ENCODE results near the gene HSPG2. TPM values are rescaled to one million over a fixed set of nuclear protein-coding genes. Genes with fewer than 3 reads are reported as not detected.

Gene HSPG2
- total RNA-seq, 1 donor from 2014 or later: 197 TPM

DNA sequence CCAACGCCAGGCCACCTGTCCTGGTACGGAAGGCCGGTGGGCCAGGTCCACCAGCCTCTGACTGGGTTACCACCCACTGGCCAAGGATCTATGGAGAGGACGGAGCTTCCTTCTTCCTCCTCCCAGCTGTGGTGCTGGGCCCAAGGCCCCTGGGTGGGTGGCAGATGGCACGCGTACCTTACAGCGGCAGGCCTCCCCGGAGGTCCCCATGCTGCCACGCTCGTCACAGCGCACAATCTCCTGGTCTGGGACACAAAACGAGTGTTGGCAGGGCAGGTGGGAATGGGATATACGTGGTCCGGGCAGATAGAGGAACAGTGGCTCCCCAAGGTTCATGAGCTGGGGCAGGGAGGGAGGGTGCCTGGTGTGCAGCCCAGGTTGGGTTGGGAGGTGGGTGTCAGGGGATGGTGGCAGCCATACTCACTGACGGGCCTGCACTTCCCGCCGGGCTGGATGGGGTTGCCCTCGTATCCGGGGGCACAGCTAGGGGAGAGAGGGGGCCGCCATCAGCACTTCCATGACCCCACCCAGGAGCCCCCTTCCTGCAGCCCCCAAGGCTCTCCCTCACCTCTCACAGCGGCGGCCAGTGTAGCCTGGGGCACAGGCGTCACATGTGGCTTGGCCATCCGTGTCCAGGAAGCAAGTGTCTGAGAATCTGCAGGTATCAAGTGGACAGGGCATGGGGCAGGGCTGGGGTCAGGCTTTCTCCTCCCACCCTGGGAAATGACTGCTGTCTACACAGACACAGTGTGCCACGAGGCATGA lies 58.9 kb downstream of the HSPG2 start:
- H3K9me3 Mint-ChIP-seq (ENCODE audit: unreplicated experiment): no peaks in the 10 kb centered on the region
- peaks cover 17% of the 10 kb centered on the region for H3K36me3 Mint-ChIP-seq (ENCODE audit: unreplicated experiment)
- no peak for DNase-seq (ENCODE audit: extremely low spot score, unreplicated experiment)
- TF ChIP-seq, protein P1, sequence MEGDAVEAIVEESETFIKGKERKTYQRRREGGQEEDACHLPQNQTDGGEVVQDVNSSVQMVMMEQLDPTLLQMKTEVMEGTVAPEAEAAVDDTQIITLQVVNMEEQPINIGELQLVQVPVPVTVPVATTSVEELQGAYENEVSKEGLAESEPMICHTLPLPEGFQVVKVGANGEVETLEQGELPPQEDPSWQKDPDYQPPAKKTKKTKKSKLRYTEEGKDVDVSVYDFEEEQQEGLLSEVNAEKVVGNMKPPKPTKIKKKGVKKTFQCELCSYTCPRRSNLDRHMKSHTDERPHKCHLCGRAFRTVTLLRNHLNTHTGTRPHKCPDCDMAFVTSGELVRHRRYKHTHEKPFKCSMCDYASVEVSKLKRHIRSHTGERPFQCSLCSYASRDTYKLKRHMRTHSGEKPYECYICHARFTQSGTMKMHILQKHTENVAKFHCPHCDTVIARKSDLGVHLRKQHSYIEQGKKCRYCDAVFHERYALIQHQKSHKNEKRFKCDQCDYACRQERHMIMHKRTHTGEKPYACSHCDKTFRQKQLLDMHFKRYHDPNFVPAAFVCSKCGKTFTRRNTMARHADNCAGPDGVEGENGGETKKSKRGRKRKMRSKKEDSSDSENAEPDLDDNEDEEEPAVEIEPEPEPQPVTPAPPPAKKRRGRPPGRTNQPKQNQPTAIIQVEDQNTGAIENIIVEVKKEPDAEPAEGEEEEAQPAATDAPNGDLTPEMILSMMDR (IDR thresholded peaks at IDR 0.05): no peak
- no peaks in the 10 kb centered on the region for H3K4me1 Mint-ChIP-seq (ENCODE audit: unreplicated experiment)
- no peaks in the 10 kb centered on the region for H3K27me3 Mint-ChIP-seq (ENCODE audit: unreplicated experiment)
- no peak overlapping the region for H3K27ac Mint-ChIP-seq (ENCODE audit: unreplicated experiment)
- H3K4me3 Mint-ChIP-seq (ENCODE audit: unreplicated experiment): no peak overlapping the region

DNA sequence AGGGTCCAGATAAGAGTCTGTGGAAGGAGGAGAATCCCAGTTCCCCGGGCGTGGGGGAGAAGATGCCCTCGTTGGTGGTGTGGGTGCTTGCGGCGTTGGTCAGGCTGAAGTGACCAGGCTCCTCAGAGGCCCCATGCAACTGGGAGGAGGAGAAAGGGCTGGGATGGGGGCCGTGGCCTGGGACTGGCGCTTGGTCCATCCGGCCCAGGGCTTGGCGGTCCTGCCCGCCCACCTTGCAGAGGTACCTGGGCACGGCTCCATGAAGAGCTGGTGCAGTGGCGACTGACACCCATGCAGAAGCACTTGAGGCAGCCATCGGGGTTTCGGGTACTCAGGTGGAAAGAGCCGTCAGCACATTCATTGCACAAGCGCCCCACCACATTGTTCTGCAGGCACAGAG lies 60.8 kb downstream of the HSPG2 start:
- H3K36me3 Mint-ChIP-seq (ENCODE audit: unreplicated experiment): peaks cover 26% of the 10 kb centered on the region
- DNase-seq (ENCODE audit: extremely low spot score, unreplicated experiment): no peak
- H3K4me1 Mint-ChIP-seq (ENCODE audit: unreplicated experiment): peaks cover 3% of the 10 kb centered on the region
- no peak overlapping the region for H3K4me3 Mint-ChIP-seq (ENCODE audit: unreplicated experiment)
- TF ChIP-seq, protein P1 (IDR thresholded peaks at IDR 0.05): no peak
- no peaks in the 10 kb centered on the region for H3K9me3 Mint-ChIP-seq (ENCODE audit: unreplicated experiment)
- no peak overlapping the region for H3K27ac Mint-ChIP-seq (ENCODE audit: unreplicated experiment)
- no peaks in the 10 kb centered on the region for H3K27me3 Mint-ChIP-seq (ENCODE audit: unreplicated experiment)

DNA sequence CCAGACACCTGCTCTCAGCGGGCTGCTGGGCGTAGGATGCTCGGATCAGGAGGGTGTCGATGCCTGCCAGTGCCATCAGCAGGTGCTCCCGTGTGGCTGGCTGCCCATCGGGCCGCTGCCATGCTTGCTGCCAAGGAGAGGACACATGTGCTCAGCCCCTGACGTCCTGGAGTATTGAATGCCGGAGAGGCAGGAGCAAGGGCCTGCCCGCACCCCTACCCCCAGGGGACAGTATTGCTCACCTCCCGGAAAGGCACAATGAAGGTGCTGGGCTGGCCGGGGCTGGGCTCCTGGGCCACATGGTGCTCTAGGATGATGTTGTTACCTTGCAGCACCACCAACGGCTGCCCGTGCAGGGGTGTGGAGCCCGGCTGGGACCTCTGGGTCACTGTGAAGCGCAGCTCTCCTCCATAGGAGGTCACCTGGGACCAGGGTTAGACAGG lies 61.5 kb downstream of the HSPG2 start:
- H3K27ac Mint-ChIP-seq (ENCODE audit: unreplicated experiment): no peak overlapping the region
- no peaks in the 10 kb centered on the region for H3K27me3 Mint-ChIP-seq (ENCODE audit: unreplicated experiment)
- TF ChIP-seq, protein P1 (IDR thresholded peaks at IDR 0.05): no peak
- no peak for DNase-seq (ENCODE audit: extremely low spot score, unreplicated experiment)
- peaks cover 29% of the 10 kb centered on the region for H3K36me3 Mint-ChIP-seq (ENCODE audit: unreplicated experiment)
- H3K4me1 Mint-ChIP-seq (ENCODE audit: unreplicated experiment): peaks cover 6% of the 10 kb centered on the region
- no peaks in the 10 kb centered on the region for H3K9me3 Mint-ChIP-seq (ENCODE audit: unreplicated experiment)
- H3K4me3 Mint-ChIP-seq (ENCODE audit: unreplicated experiment): no peak overlapping the region

DNA sequence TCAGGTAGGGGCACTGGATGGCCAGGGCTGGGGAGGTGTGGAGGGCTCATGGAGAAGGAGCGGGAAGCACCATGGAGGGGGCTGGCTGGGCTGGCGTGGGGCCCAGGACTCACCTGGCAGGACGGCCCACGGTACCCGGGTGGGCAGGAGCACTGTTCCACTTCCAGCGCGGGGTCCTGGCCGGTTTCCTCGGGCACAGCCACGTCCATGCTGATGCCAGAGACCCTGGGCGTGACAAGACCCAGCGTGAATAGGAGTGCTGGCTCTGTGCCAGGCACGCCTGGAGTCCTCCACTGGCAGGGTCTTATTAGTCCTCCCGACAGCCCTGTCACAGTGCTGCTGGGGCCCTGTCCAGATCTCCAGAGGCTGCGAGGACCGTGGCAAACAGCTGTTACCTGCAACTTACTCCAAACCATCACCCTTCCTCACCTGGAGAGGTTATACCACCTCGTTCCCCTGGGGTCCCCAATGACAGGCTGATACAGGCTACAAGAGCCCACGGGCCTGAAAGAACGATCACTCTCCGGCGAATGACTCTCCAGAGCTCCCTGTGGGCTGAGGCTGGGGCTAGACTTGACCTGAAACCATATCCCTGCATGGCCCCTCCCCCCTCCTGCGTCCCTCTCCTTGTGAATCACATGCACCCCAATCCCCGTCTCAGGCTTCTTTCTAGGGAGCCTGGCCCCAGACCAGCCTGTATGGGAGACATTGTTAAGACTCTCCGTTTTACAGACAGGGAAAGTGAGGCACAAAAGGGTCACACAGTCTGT lies 62.1 kb downstream of the HSPG2 start:
- Mint-ChIP-seq H3K4me3 (ENCODE audit: unreplicated experiment) (no peak overlapping the region), H3K4me1 (ENCODE audit: unreplicated experiment) (peaks cover 13% of the 10 kb centered on the region), H3K36me3 (ENCODE audit: unreplicated experiment) (peaks cover 29% of the 10 kb centered on the region), H3K9me3 (ENCODE audit: unreplicated experiment) (no peaks in the 10 kb centered on the region), H3K27ac (ENCODE audit: unreplicated experiment) (no peak overlapping the region), H3K27me3 (ENCODE audit: unreplicated experiment) (no peaks in the 10 kb centered on the region)
- DNase-seq (ENCODE audit: extremely low spot score, unreplicated experiment): no peak
- TF ChIP-seq, protein P1 (IDR thresholded peaks at IDR 0.05): no peak

DNA sequence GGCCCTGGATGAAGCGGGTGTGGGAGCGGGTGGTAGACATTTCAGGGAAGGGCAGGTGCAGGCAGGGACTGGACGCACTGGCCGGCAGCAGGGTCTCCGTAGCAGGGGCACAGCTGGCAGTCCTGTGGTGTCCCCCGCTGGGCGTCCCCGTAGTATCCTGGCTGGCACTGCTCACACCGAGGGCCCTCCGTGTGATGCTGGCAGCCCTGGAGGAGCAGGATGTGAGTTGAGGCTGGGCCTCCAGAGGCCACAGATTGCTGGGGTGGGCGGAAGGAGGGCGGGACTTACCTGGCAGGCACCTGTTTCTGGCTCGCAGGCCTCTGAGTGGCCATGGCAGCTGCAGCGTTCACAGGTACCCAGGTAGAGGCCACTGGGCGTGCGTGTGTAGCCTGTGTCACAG lies 62.8 kb downstream of the HSPG2 start:
- peaks cover 19% of the 10 kb centered on the region for H3K4me1 Mint-ChIP-seq (ENCODE audit: unreplicated experiment)
- no peak overlapping the region for H3K4me3 Mint-ChIP-seq (ENCODE audit: unreplicated experiment)
- H3K36me3 Mint-ChIP-seq (ENCODE audit: unreplicated experiment): peaks cover 29% of the 10 kb centered on the region
- no peak for DNase-seq (ENCODE audit: extremely low spot score, unreplicated experiment)
- no peaks in the 10 kb centered on the region for H3K27me3 Mint-ChIP-seq (ENCODE audit: unreplicated experiment)
- no peak overlapping the region for H3K27ac Mint-ChIP-seq (ENCODE audit: unreplicated experiment)
- H3K9me3 Mint-ChIP-seq (ENCODE audit: unreplicated experiment): no peaks in the 10 kb centered on the region
- TF ChIP-seq, protein P1 (IDR thresholded peaks at IDR 0.05): no peak
